HepG2 (cell line): ENCODE measurements around the gene FNDC3A. TPM values are rescaled to one million over a fixed set of nuclear protein-coding genes. Genes with fewer than 3 reads are reported as not detected.
A peak's percentile ranks its signal among the peaks of the same experiment; 100 is the strongest.

Source experiments
- AHR ChIP-seq: IDR thresholded peaks from 2 replicates; pipeline ENCODE4 v1.6.1; 2018; ENCODE audit warnings: missing genetic modification reagents, missing compliant biosample characterization
- ARNTL ChIP-seq: sonication (generic); formaldehyde crosslinking; IDR thresholded peaks from 2 replicates; pipeline ENCODE4 v1.4.0; 2020; ENCODE audit warnings: mild to moderate bottlenecking, missing genetic modification reagents
- CEBPZ ChIP-seq: IDR thresholded peaks from 2 replicates; pipeline ENCODE4 v1.6.1; 2012; ENCODE audit warnings: low read length, improper control_type of control experiment
- EEA1 ChIP-seq: sonication (generic); formaldehyde crosslinking; IDR thresholded peaks from 2 replicates; pipeline ENCODE4 v1.5.1; 2020; ENCODE audit warnings: mild to moderate bottlenecking, missing genetic modification reagents, borderline replicate concordance
- HNRNPH1 ChIP-seq: fragments of 200-400 bp; formaldehyde crosslinking; optimal IDR thresholded peaks from 2 replicates; pipeline ENCODE3; 2017; ENCODE audit warnings: mild to moderate bottlenecking, low read depth, low read length
- NFKB2 ChIP-seq: sonication (generic); formaldehyde crosslinking; IDR thresholded peaks from 2 replicates; pipeline ENCODE4 v1.4.0; 2020; ENCODE audit warnings: missing genetic modification reagents, borderline replicate concordance
- NFRKB ChIP-seq: fragments of 450-650 bp; IDR thresholded peaks from 2 replicates; pipeline ENCODE4 v1.6.1; 2017
- NR2C2 ChIP-seq: sonication (generic); formaldehyde crosslinking; IDR thresholded peaks from 2 replicates; pipeline ENCODE4 v1.4.0; 2020; ENCODE audit warnings: missing genetic modification reagents, mild to moderate bottlenecking, moderate library complexity, borderline replicate concordance
- PCBP2 ChIP-seq: fragments of 200-400 bp; formaldehyde crosslinking; optimal IDR thresholded peaks from 2 replicates; pipeline ENCODE3; 2018; ENCODE audit warnings: low read length, low read depth; ENCODE audit not compliant: poor library complexity, severe bottlenecking
- RFX1 ChIP-seq: fragments of 450-650 bp; IDR thresholded peaks from 2 replicates; pipeline ENCODE4 v1.6.1; 2017
- TGIF2 ChIP-seq: IDR thresholded peaks from 2 replicates; pipeline ENCODE4 v1.6.1; 2016; ENCODE audit warnings: control low read depth, missing compliant biosample characterization
- TRIM24 ChIP-seq: sonication (generic); formaldehyde crosslinking; IDR thresholded peaks from 2 replicates; pipeline ENCODE4 v1.8.0; 2022; ENCODE audit warnings: mild to moderate bottlenecking, missing genetic modification reagents
- ZBTB3 ChIP-seq: sonication (generic); formaldehyde crosslinking; IDR thresholded peaks from 2 replicates; pipeline ENCODE4 v1.4.0; 2020; ENCODE audit warnings: low read depth, mild to moderate bottlenecking, moderate library complexity, missing genetic modification reagents, borderline replicate concordance
- ZNF292 ChIP-seq: sonication (generic); formaldehyde crosslinking; IDR thresholded peaks from 2 replicates; pipeline ENCODE4 v1.8.1; 2022; ENCODE audit warnings: mild to moderate bottlenecking, low read depth, missing genetic modification reagents, borderline replicate concordance
- ZNF33A ChIP-seq: sonication (generic); formaldehyde crosslinking; IDR thresholded peaks from 2 replicates; pipeline ENCODE4 v1.5.1; 2020; ENCODE audit warnings: missing genetic modification reagents, mild to moderate bottlenecking, moderate library complexity, borderline replicate concordance
- ZNF446 ChIP-seq: sonication (generic); formaldehyde crosslinking; IDR thresholded peaks from 2 replicates; pipeline ENCODE4 v1.5.0; 2020; ENCODE audit warnings: mild to moderate bottlenecking, missing genetic modification reagents
- ZNF780A ChIP-seq: sonication (generic); formaldehyde crosslinking; IDR thresholded peaks from 2 replicates; pipeline ENCODE4 v1.8.0; 2022; ENCODE audit warnings: mild to moderate bottlenecking, missing genetic modification reagents, moderate library complexity
- polyA plus RNA-seq, 8 experiments: library from polyadenylated mRNA; depleted of rRNA in 3 of 8; stranded (reverse) in 7 of 8; unstranded in 1 of 8; fragments of >200 nt; fragmentation: Illumina TruSeq in 4 of 8; extraction: Trizol in 4 of 8; gene quantifications; 2 replicates each; pipeline versions ENCODE4 v1.2.1 to v1.2.3, GENCODE V29; 2011 to 2016; ENCODE audit warnings: low read depth in 4 of 8, missing spikeins in 1 of 8, mixed read lengths in 1 of 8; ENCODE audit not compliant: insufficient read depth in 1 of 8
- total RNA-seq, 5 experiments: library from RNA; depleted of rRNA; stranded (reverse); fragments of >200 nt; fragmentation: Illumina TruSeq; extraction: Trizol; gene quantifications; 2 replicates each; pipeline ENCODE4 v1.2.3, GENCODE V29; 2016; ENCODE audit warnings: low read depth in 1 of 5
- TF ChIP-seq, protein P1 (sequence below): sonication (generic); formaldehyde crosslinking; IDR thresholded peaks from 2 replicates; pipeline ENCODE4 v1.4.0; 2020; ENCODE audit warnings: missing genetic modification reagents
- TF ChIP-seq, protein P2 (sequence below): sonication (generic); formaldehyde crosslinking; IDR thresholded peaks from 2 replicates; pipeline ENCODE4 v1.4.0; 2020; ENCODE audit warnings: missing genetic modification reagents

FNDC3A gene
- total and polyA plus RNA-seq, 2 of the 13 experiments (the other 11 are each of a cell fraction or from before 2014, with no cell fraction given) = 36.7 to 39.3 TPM

GRCh38 chr13:49247643-49248621 is 272.2 kb downstream of the FNDC3A start, which contains the start of gene CDADC1 (continued):
- TF ChIP-seq AHR (CRISPR knock-in tag) (no peak), NFRKB (no peak), PCBP2 (no peak), RFX1 (peak; percentile 76), ARNTL (CRISPR knock-in tag) (0 out of 2 replicates have a peak, but pooled peaks have one; percentile 23), ZNF33A (CRISPR knock-in tag) (no peak), ZBTB3 (CRISPR knock-in tag) (no peak), ZNF292 (peak; percentile 71; the same call in 1 of the 2 replicates), ZNF446 (no peak), CEBPZ (no peak), NR2C2 (CRISPR knock-in tag) (peak; percentile 51; the same call in 1 of the 2 replicates), ZNF780A (CRISPR knock-in tag) (no peak; the same call in 1 of the 2 replicates), NFKB2 (CRISPR knock-in tag) (0 out of 2 replicates have a peak, but pooled peaks have one; percentile 33), HNRNPH1 (no peak), TGIF2 (CRISPR knock-in tag) (peak; percentile 26; the same call in 1 of the 2 replicates), EEA1 (peak; percentile 79; the same call in 1 of the 2 replicates), TRIM24 (CRISPR knock-in tag) (no peak)
- TF ChIP-seq, protein P1, sequence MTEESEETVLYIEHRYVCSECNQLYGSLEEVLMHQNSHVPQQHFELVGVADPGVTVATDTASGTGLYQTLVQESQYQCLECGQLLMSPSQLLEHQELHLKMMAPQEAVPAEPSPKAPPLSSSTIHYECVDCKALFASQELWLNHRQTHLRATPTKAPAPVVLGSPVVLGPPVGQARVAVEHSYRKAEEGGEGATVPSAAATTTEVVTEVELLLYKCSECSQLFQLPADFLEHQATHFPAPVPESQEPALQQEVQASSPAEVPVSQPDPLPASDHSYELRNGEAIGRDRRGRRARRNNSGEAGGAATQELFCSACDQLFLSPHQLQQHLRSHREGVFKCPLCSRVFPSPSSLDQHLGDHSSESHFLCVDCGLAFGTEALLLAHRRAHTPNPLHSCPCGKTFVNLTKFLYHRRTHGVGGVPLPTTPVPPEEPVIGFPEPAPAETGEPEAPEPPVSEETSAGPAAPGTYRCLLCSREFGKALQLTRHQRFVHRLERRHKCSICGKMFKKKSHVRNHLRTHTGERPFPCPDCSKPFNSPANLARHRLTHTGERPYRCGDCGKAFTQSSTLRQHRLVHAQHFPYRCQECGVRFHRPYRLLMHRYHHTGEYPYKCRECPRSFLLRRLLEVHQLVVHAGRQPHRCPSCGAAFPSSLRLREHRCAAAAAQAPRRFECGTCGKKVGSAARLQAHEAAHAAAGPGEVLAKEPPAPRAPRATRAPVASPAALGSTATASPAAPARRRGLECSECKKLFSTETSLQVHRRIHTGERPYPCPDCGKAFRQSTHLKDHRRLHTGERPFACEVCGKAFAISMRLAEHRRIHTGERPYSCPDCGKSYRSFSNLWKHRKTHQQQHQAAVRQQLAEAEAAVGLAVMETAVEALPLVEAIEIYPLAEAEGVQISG = peak; percentile 74; the same call in 1 of the 2 replicates
- TF ChIP-seq, protein P2, sequence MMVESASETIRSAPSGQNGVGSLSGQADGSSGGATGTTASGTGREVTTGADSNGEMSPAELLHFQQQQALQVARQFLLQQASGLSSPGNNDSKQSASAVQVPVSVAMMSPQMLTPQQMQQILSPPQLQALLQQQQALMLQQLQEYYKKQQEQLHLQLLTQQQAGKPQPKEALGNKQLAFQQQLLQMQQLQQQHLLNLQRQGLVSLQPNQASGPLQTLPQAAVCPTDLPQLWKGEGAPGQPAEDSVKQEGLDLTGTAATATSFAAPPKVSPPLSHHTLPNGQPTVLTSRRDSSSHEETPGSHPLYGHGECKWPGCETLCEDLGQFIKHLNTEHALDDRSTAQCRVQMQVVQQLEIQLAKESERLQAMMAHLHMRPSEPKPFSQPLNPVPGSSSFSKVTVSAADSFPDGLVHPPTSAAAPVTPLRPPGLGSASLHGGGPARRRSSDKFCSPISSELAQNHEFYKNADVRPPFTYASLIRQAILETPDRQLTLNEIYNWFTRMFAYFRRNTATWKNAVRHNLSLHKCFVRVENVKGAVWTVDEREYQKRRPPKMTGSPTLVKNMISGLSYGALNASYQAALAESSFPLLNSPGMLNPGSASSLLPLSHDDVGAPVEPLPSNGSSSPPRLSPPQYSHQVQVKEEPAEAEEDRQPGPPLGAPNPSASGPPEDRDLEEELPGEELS (CRISPR knock-in tag) = no peak
